IMR-90 (cell line): ENCODE results near the gene RASSF7. TPM values are rescaled to one million over a fixed set of nuclear protein-coding genes. Genes with fewer than 3 reads are reported as not detected.

Source experiments
- ATAC-seq: fragments of 200-7000 bp; cut with Tn5 transposase; 2 replicates; pipeline ENCODE4 v1.9.1; 2020; ENCODE audit warnings: low read depth, mild to moderate bottlenecking, moderate library complexity
- BruUV-seq: library from RNA; stranded (reverse); fragments of 400-500 nt; replicated peaks from 2 replicates; lab custom pipeline; 2021; lab: Mats Ljungman, UMichigan
- CTCF ChIA-PET: fragments of 300-600 bp; formaldehyde crosslinking; extraction: SDS; loops from one replicate; lab custom pipeline; 2021; ENCODE audit warnings: antibody characterized with exemption; lab: Yijun Ruan, JAX
- POLR2A ChIA-PET: fragments of 300-600 bp; sonication (Branson Sonifier 250); formaldehyde crosslinking; loops from one replicate; lab custom pipeline; 2022; ENCODE audit warnings: antibody characterized with exemption; ENCODE audit not compliant: unreplicated experiment; lab: Charles Lee
- DNase-seq: peaks from one replicate; pipeline ENCODE4 v3.0.0; 2013
- H2AFZ ChIP-seq: replicated peaks from 2 replicates; pipeline ENCODE3; 2013; ENCODE audit warnings: low read length, mild to moderate bottlenecking; ENCODE audit not compliant: poor library complexity
- H2AK5ac ChIP-seq: 2 replicates; pipeline ENCODE4 v1.6.1; 2013; ENCODE audit warnings: low read depth, low read length, inconsistent platforms
- H2AK9ac ChIP-seq: replicated peaks from 2 replicates; pipeline ENCODE3; 2013; ENCODE audit warnings: mild to moderate bottlenecking, low read depth, low read length, moderate library complexity; ENCODE audit not compliant: poor library complexity
- H2BK120ac ChIP-seq: 2 replicates; pipeline ENCODE4 v1.6.1; 2013; ENCODE audit warnings: low read depth, low read length, inconsistent platforms
- H2BK15ac ChIP-seq: 3 replicates; pipeline ENCODE4 v1.6.1; 2013; ENCODE audit warnings: low read depth, low read length, inconsistent platforms
- H2BK20ac ChIP-seq: 2 replicates; pipeline ENCODE4 v1.6.1; 2013; ENCODE audit warnings: low read depth, mild to moderate bottlenecking, inconsistent platforms, low read length, moderate library complexity
- H2BK5ac ChIP-seq: 2 replicates; pipeline ENCODE4 v1.6.1; 2013; ENCODE audit warnings: mild to moderate bottlenecking, low read depth, low read length, inconsistent platforms; ENCODE audit not compliant: poor library complexity, severe bottlenecking
- H3K14ac ChIP-seq: replicated peaks from 2 replicates; pipeline ENCODE4 v1.6.1; 2013; ENCODE audit warnings: low read depth, low read length, inconsistent platforms
- H3K18ac ChIP-seq: 2 replicates; pipeline ENCODE4 v1.6.1; 2013; ENCODE audit warnings: low read depth, low read length, control low read depth
- H3K23ac ChIP-seq: 2 replicates; pipeline ENCODE4 v1.6.1; 2013; ENCODE audit warnings: low read depth, low read length, inconsistent platforms
- H3K27ac ChIP-seq: 2 replicates; pipeline ENCODE4 v1.5.1; 2013; ENCODE audit warnings: mild to moderate bottlenecking, control low read depth, low read length; ENCODE audit not compliant: insufficient read depth
- H3K27me3 ChIP-seq: 2 replicates; pipeline ENCODE4 v1.6.1; 2013; ENCODE audit warnings: low read length; ENCODE audit not compliant: control insufficient read depth, insufficient read depth
- H3K36me3 ChIP-seq: 2 replicates; pipeline ENCODE4 v1.6.1; 2013; ENCODE audit warnings: low read length, mixed read lengths; ENCODE audit not compliant: control insufficient read depth, insufficient read depth
- H3K4ac ChIP-seq: 2 replicates; pipeline ENCODE4 v1.6.1; 2013; ENCODE audit warnings: low read depth, low read length, inconsistent platforms
- H3K4me1 ChIP-seq: 2 replicates; pipeline ENCODE4 v1.6.1; 2013; ENCODE audit warnings: low read length, mixed read lengths; ENCODE audit not compliant: control insufficient read depth, insufficient read depth
- H3K4me2 ChIP-seq: 2 replicates; pipeline ENCODE4 v1.6.1; 2013; ENCODE audit warnings: low read depth, mild to moderate bottlenecking, control low read depth, low read length, moderate library complexity
- H3K4me3 ChIP-seq: 2 replicates; pipeline ENCODE4 v1.5.1; 2013; ENCODE audit warnings: low read depth, mild to moderate bottlenecking, control low read depth, low read length, moderate library complexity; ENCODE audit not compliant: insufficient read depth
- H3K56ac ChIP-seq: 2 replicates; pipeline ENCODE4 v1.6.1; 2013; ENCODE audit warnings: low read length, inconsistent platforms; ENCODE audit not compliant: insufficient read depth; ENCODE audit errors: extremely low read depth
- H3K79me1 ChIP-seq, 2 experiments: 2 replicates each; pipeline ENCODE4 v1.6.1; 2013; ENCODE audit warnings: low read length in 2 of 2, inconsistent platforms in 1 of 2, low read depth in 1 of 2
- H3K9ac ChIP-seq: 2 replicates; pipeline ENCODE4 v1.6.1; 2013; ENCODE audit warnings: low read depth, low read length, control low read depth
- H3K9me1 ChIP-seq: 2 replicates; pipeline ENCODE4 v1.6.1; 2013; ENCODE audit warnings: low read length, inconsistent platforms; ENCODE audit not compliant: insufficient read depth
- H3K9me3 ChIP-seq: 2 replicates; pipeline ENCODE4 v1.6.1; 2013; ENCODE audit warnings: low read length; ENCODE audit not compliant: control insufficient read depth, insufficient read depth
- H4K20me1 ChIP-seq: 2 replicates; pipeline ENCODE4 v1.6.1; 2013; ENCODE audit warnings: low read length, inconsistent platforms; ENCODE audit not compliant: insufficient read depth
- H4K5ac ChIP-seq: 2 replicates; pipeline ENCODE4 v1.6.1; 2013; ENCODE audit warnings: mild to moderate bottlenecking, low read depth, low read length, control low read depth
- H4K8ac ChIP-seq, 2 experiments: 2 replicates each; pipeline ENCODE4 v1.6.1; 2013; ENCODE audit warnings: low read depth in 2 of 2, low read length in 2 of 2, control low read depth in 1 of 2, inconsistent platforms in 1 of 2
- H4K91ac ChIP-seq: 2 replicates; pipeline ENCODE4 v1.6.1; 2013; ENCODE audit warnings: low read depth, low read length, inconsistent platforms; ENCODE audit not compliant: insufficient read depth
- BHLHE40 ChIP-seq: fragments of 150-350 bp; IDR thresholded peaks from 2 replicates; pipeline ENCODE4 v1.6.1; 2016; ENCODE audit warnings: mild to moderate bottlenecking, low read depth, low read length
- CHD1 ChIP-seq: IDR thresholded peaks from 2 replicates; pipeline ENCODE4 v1.6.1; 2012; ENCODE audit warnings: low read depth, low read length, improper control_type of control experiment
- CTCF ChIP-seq: conservative IDR thresholded peaks from 2 replicates; pipeline ENCODE4 v1.5.1; 2012; ENCODE audit warnings: mild to moderate bottlenecking, low read depth, low read length, improper control_type of control experiment
- ELK1 ChIP-seq: fragments of 150-350 bp; IDR thresholded peaks from 2 replicates; pipeline ENCODE4 v1.6.1; 2016; ENCODE audit warnings: low read depth, mild to moderate bottlenecking, low read length, moderate library complexity, borderline replicate concordance
- FOS ChIP-seq: fragments of 150-350 bp; IDR thresholded peaks from 2 replicates; pipeline ENCODE4 v1.6.1; 2016; ENCODE audit warnings: low read depth, low read length
- MAFK ChIP-seq: IDR thresholded peaks from 2 replicates; pipeline ENCODE4 v1.6.1; 2012; ENCODE audit warnings: low read depth, low read length, improper control_type of control experiment
- MAZ ChIP-seq: IDR thresholded peaks from 2 replicates; pipeline ENCODE4 v1.6.1; 2012; ENCODE audit warnings: low read depth, mild to moderate bottlenecking, low read length, improper control_type of control experiment, moderate library complexity, borderline replicate concordance
- MXI1 ChIP-seq: IDR thresholded peaks from 2 replicates; pipeline ENCODE4 v1.6.1; 2012; ENCODE audit warnings: low read depth, mild to moderate bottlenecking, low read length, moderate library complexity, borderline replicate concordance
- RFX5 ChIP-seq: IDR thresholded peaks from 2 replicates; pipeline ENCODE4 v1.8.0; 2012; ENCODE audit warnings: low read depth, mild to moderate bottlenecking, low read length, moderate library complexity
- USF2 ChIP-seq: fragments of 150-350 bp; IDR thresholded peaks from 2 replicates; pipeline ENCODE4 v1.6.1; 2017; ENCODE audit warnings: mild to moderate bottlenecking, antibody characterized with exemption, low read length, low read depth
- WGBS, 2 experiments: methylation state at CpG; one replicate each; pipeline versions ENCODE4 v1.1.5 to v1.1.7; 2013; ENCODE audit warnings: missing lambda C conversion rate in 2 of 2; ENCODE audit not compliant: insufficient read length in 1 of 2; ENCODE audit errors: extremely low coverage in 2 of 2; 5-methylcytosine and 5-hydroxymethylcytosine counted together
- dilution Hi-C: fragments of 300-500 bp; cut with HindIII; formaldehyde crosslinking; loops from one replicate; pipeline ENCODE4 v1.14.3; 2018; ENCODE audit warnings: low sequenced_read_pairs; ENCODE audit not compliant: unreplicated experiment
- in situ Hi-C: fragments of 300-500 bp; cut with MboI; formaldehyde crosslinking; loops from 3 replicates; pipeline ENCODE4 v1.14.3; 2019; ENCODE audit warnings: low sequenced_read_pairs, inconsistent platforms, mixed read lengths
- intact Hi-C: fragments of 100-400 bp; cut with micrococcal nuclease; formaldehyde crosslinking; loops from 2 replicates; pipeline ENCODE4 v1.10.0; 2022
- polyA plus RNA-seq, 3 experiments: library from polyadenylated mRNA; depleted of rRNA; stranded (reverse); fragments of >200 nt; gene quantifications; 2 replicates each; pipeline ENCODE4 v1.2.3, GENCODE V29; 2012; ENCODE audit warnings: low replicate concordance in 1 of 3
- total RNA-seq: library from RNA; depleted of rRNA; stranded (reverse); fragments of >200 nt; gene quantifications from 2 replicates; pipeline ENCODE4 v1.2.3, GENCODE V29; 2012

The RASSF7 gene
- total and polyA plus RNA-seq, 2 of the 4 experiments (the other 2 are of a cell fraction), result 6.8 to 18.5 TPM

DNA sequence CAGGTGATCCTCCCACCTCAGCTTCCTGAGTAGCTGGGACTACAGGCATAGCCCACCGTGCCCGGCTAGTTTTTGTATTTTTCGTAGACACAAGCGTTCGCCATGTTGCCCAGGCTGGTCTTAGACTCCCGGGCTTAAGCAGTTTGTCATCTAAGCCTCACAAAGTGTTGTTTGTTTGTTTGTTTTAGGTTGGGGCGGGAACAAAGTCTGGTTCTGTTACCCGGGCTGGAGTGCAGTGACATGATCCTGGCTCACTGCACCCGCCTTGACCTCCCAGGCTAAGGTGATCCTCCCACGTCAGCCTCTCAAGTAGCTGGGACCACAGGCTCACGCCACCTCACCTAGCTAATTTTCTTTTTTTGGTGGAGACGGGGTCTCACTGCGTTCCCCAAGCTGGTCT is 42.4 kb downstream of the RASSF7 start:
- Histone ChIP-seq H4K5ac (no peak overlapping the region), H3K27ac (no peak overlapping the region), H2AK5ac (no peak overlapping the region), H3K56ac (no peak overlapping the region), H2AK9ac (no peak overlapping the region), H3K4me1 (no peaks in the 10 kb centered on the region), H3K27me3 (no peaks in the 10 kb centered on the region), H4K8ac (no peak overlapping the region), H3K18ac (no peak overlapping the region), H3K14ac (no peak overlapping the region), H2BK5ac (no peak overlapping the region), H3K4ac (no peak overlapping the region), H2BK20ac (no peak overlapping the region), H3K4me2 (no peak overlapping the region), H4K91ac (no peak overlapping the region), H3K4me3 (no peak overlapping the region), H3K9ac (no peak overlapping the region), H3K23ac (no peak overlapping the region), H3K36me3 (peaks cover 76% of the 10 kb centered on the region), H4K20me1 (0 out of 2 replicates have a peak, but pooled peaks cover 4% of the 10 kb centered on the region), H2BK120ac (no peak overlapping the region), H3K79me1 (peaks cover 10 to 31% of the 10 kb centered on the region in 2 experiments), H2BK15ac (no peak overlapping the region), H3K9me3 (no peaks in the 10 kb centered on the region), H3K9me1 (no peaks in the 10 kb centered on the region), H2AFZ (no peak overlapping the region)
- dilution Hi-C loops (no loop called here), in situ Hi-C loops (no loop called here), intact Hi-C loops (no loop called here)
- TF ChIP-seq MAFK, result no peak
- TF ChIP-seq USF2, result no peak
- TF ChIP-seq MXI1, result no peak
- no peak for TF ChIP-seq BHLHE40
- TF ChIP-seq FOS, result no peak
- TF ChIP-seq RFX5, result no peak
- no peak for TF ChIP-seq CHD1
- TF ChIP-seq ELK1, result no peak
- no peak for TF ChIP-seq MAZ
- TF ChIP-seq CTCF, result no peak
- ATAC-seq (no peak), DNase-seq (no peak)
- POLR2A ChIA-PET, result no interaction called here
- no TSS peak for BruUV-seq
- CTCF ChIA-PET, result no interaction called here
- WGBS, 2 experiments, result 67% methylated on average over 3 of the region's 13 CpGs; no CpG with 5 or more reads in 1 of the 2 experiments
